NCI-H2227 (cell line): ENCODE data around the gene CPT2.

Source experiments
- DNase-seq: peaks from one replicate; lab custom pipeline; 2025; ENCODE audit not compliant: unreplicated experiment; lab: John Stamatoyannopoulos, UW

Gene CPT2

GRCh38 chr1:53196485-53197290 lies at the start of gene CPT2:
Gene CPT2, plus strand, starts transcription at chr1:53196824. Its CDS starts 120 bp downstream, at chr1:53196944.
- peak; percentile 96 for DNase-seq

- DNase-seq, result no peak
Observed at GRCh38 chr1:53147174-53147573, 49.5 kb upstream of the CPT2 start.

- no peak for DNase-seq
Observed at GRCh38 chr1:53148123-53148522, 48.5 kb upstream of the CPT2 start.

- no peak for DNase-seq
Observed at GRCh38 chr1:53153752-53154151, 42.9 kb upstream of the CPT2 start.

- peak; percentile 62 for DNase-seq
Observed at GRCh38 chr1:53154859-53155438, 41.7 kb upstream of the CPT2 start.

- DNase-seq, result peak; percentile 74
Observed at GRCh38 chr1:53155534-53155933, 41.1 kb upstream of the CPT2 start.

- no peak for DNase-seq
Observed at GRCh38 chr1:53155945-53156344, 40.7 kb upstream of the CPT2 start.

- DNase-seq, result no peak
Observed at GRCh38 chr1:53156783-53157182, 39.8 kb upstream of the CPT2 start.

GRCh38 chr1:53158900-53159299 lies 37.7 kb upstream of the CPT2 start:
- no peak for DNase-seq

- DNase-seq, result no peak
Observed at GRCh38 chr1:53160924-53161378, 35.7 kb upstream of the CPT2 start.

GRCh38 chr1:53162621-53163020 lies 34.0 kb upstream of the CPT2 start:
- no peak for DNase-seq

GRCh38 chr1:53163291-53163768 lies 33.3 kb upstream of the CPT2 start:
- DNase-seq, result no peak

- no peak for DNase-seq
Observed at GRCh38 chr1:53165408-53165961, 31.1 kb upstream of the CPT2 start.

- DNase-seq, result no peak
Observed at GRCh38 chr1:53166366-53166765, 30.3 kb upstream of the CPT2 start.

GRCh38 chr1:53166912-53167311 lies 29.7 kb upstream of the CPT2 start:
- DNase-seq, result no peak

GRCh38 chr1:53172426-53173128 lies 24.0 kb upstream of the CPT2 start:
- DNase-seq, result no peak

GRCh38 chr1:53174971-53175913 lies 21.4 kb upstream of the CPT2 start:
- no peak for DNase-seq

GRCh38 chr1:53176452-53177208 lies 20.0 kb upstream of the CPT2 start:
- DNase-seq, result no peak

GRCh38 chr1:53180226-53180625 lies 16.4 kb upstream of the CPT2 start:
- DNase-seq, result no peak

GRCh38 chr1:53180951-53181350 lies 15.7 kb upstream of the CPT2 start:
- DNase-seq, result no peak
